HG03135 (cell line): Measurements from ENCODE around the gene ADCY9.

Source experiments
- ATAC-seq: cut with Tn5 transposase; IDR thresholded peaks from one replicate; pipeline ENCODE4 v1.9.1; 2021; ENCODE audit warnings: mild to moderate bottlenecking, moderate library complexity; ENCODE audit not compliant: unreplicated experiment

The ADCY9 gene

GRCh38 chr16:4124535-4125294 is 8.5 kb upstream of the ADCY9 start:
- ATAC-seq = no peak

GRCh38 chr16:4123616-4124300 is 7.5 kb upstream of the ADCY9 start:
- ATAC-seq = no peak

DNA sequence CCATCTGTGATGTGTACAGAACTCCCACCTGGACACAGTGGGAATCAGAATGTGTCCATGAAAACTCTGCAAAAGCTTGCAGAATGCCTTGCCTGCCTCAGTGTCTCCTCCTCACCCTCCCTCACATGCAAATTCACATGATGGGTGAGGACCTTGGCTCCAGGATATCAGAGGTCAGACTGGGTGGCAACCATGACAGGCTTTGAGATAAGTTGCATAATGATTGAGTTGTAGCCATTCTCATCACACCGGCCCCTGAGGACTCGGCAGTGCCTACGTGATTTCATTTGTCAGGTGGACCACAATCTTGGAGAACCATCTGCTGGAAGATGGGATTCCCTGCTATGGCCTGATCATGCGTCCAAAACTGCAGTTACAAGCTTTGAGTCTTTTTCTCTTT is 3.9 kb upstream of the ADCY9 start:
- no peak for ATAC-seq

DNA sequence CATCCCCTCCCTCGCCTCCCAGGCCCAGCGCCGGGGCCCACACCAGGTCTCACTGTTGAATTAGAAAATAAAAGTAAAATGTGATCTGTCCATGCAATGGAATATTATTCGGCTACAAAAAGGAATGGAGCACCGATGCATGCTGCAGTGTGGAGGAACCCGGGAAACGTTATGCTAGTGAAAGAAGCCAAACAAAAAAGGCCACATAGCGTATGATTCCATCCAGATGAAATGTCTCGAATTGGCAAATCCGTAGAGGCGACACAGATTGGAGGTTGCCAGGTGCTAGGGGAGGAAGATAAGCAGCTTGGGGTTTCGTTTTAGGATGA is 972 bp upstream of the ADCY9 start:
- no peak for ATAC-seq

DNA sequence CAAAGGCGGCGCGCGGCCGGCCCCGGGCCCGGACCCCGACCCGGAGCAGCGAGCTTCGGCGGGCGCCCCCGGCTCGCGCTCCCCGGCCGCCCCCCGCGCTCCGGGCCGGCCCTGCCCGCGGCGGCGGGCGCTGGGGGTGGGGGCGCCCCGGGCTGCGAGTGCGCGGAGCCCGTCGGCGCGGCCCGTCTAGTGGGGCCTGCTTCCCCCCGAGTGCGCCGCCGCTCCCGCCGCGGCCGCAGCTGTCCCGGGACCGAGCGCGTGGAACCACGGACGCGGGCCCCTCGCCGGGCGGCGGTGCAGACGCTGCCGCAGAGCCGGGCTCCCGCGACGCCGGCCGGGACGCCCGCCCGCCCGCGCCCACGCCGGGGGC is 308 bp downstream of the ADCY9 start:
- ATAC-seq = peak; percentile 25

GRCh38 chr16:4115209-4115948 is 863 bp downstream of the ADCY9 start:
- ATAC-seq = peak; percentile 31

DNA sequence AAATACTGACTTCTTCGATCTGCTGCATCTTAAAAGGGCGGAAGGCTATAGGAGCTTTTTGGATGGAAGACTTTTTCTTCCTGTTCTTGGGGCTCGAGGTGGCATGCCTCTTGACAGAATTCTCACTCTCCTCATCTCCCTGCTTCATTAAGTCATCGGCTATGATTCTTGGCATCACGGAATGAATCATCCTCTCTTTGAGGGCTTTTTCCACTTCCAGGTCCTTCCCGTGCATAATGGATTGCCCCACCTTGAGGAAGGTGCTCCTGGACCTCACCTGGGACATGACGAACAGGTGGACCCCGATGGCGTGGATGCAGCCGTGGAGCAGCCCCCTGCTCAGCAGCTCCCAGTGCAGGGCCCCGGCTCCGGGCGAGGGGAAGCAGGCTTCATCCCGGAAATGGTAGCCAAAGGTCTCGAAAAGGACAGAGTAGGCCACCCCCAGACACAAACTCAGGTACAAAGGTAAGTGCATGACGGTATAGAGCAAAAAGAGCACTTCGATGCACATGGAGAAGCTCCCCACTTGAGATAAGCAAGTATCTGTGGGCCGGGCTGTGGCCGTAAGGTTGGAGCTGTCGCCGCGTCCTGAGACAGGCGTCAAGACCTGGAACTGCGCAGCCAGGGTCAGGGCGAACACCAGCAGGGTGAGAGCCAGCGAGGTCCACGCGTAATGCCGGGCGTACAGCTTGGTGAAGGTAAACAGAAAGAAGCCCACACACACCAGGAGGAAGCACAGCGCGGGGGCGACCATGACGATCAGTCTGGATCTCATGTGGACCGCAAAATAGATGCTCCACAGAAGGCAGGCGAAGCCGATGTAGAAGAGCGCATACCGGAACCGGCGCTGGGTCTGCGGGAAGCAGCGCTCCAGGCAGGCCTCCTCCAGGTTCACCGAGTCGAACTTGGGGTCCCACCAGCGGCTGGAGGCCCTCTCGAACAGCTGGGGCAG is 1.7 kb downstream of the ADCY9 start:
- ATAC-seq = no peak

GRCh38 chr16:4113358-4114256 is 2.6 kb downstream of the ADCY9 start:
- no peak for ATAC-seq

DNA sequence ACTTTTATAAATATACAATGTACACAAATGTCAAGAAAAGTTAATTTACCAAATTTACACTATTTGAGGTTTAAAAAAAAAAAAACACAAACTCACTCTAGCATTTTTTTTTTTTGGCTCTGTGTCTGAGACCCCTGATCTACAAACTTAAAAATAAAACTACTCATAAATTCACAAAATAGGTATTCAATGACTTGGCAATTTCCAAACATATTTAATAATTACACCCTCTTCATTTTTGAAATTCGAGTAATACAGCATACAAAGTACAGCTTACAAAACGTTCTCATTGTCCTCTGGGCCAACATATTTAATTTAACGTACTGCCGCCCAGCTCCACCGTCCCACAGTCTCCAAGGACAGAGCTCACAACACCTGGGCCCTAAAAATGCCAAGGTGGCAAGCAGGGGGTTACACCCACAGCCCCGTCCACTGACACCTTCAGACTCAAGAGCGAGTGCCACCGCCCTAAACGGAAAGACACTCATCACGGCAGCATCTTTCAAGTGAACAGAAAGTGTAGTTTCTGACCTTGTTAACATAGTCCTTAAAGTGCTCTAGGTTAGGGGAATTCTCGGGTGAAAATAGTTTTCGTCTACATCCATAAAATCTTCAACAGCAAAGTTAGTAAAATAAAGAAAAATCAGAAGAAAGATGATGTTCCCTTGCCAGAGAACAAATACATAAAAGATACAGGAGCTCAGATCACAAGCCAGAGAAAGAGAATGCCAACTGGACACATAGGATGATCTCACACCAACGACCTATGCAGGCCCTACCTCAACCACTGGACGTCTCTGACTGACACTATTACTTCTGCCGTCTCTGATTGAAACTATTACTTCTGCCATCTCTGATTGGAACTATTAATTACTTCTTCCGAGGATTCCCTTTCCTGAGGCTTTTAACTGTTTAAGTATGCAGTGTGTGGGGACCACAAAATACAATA is 4.2 kb downstream of the ADCY9 start:
- no peak for ATAC-seq

- no peak for ATAC-seq
These were observed 5.6 kb downstream of the ADCY9 start for GRCh38 chr16:4110680-4111079.

- ATAC-seq = no peak
These were observed 6.2 kb downstream of the ADCY9 start for GRCh38 chr16:4110065-4110464.

- no peak for ATAC-seq
These were observed 6.9 kb downstream of the ADCY9 start for GRCh38 chr16:4109250-4109736.

- ATAC-seq = no peak
These were observed 9.7 kb downstream of the ADCY9 start for GRCh38 chr16:4106516-4106915.

DNA sequence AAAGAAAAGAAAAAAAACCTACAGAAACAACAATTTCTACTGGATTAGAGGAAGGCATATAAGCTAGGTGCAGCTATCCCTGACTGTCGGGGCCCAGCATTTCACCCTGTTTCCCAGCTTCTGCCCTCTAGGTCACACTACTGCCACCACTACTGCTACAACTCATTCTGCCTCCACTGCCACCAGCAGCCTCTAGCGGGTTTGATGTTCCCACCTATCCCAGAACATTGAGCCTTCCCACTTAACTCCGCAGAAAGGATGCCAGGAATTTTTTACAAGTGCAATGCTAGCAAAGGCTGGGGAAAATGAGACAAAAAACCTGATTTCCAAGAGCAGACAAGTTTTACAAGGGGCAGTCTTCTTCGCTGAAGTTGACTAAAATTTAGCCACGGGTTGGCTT is 10.4 kb downstream of the ADCY9 start:
- no peak for ATAC-seq

DNA sequence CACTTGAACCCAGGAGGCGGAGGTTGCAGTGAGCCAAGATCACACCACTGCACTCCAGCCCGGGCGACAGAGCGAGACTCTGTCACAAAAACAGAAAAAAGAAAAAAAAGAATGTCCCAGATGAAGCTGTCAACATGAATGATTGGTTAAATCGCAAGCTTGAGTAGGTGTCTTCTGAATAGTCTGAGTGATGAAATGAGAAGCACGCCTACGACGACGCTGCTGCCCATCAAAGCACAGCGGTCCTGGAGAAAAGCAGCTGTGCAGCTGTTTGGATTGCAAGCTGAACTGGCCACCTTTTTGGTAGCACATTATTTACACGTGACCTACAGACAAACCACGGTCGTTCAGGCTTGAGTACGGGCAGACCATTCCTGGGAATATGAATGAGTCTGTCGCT is 12.5 kb downstream of the ADCY9 start:
- no peak for ATAC-seq

GRCh38 chr16:4101421-4102219 is 14.6 kb downstream of the ADCY9 start:
- ATAC-seq = no peak

DNA sequence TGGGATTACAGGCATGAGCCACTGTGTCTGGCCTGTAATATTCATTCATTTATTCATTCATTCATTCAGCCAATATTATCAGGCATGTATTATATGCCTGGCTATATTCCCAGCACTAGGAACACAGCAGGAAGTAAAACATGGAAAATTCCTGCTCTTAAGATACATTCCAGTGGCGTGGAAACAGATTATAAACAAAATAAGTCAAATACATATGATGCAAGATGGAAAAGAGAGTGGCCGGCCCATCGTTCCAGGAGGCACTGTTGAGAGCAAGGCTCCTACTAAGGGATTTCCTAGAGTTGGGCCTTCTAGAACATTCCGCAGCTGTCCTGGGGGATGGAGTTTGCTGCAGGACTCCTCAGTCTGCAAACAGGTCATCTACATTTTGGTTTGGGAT is 17.7 kb downstream of the ADCY9 start:
- ATAC-seq = no peak

- no peak for ATAC-seq
These were observed 18.4 kb downstream of the ADCY9 start for GRCh38 chr16:4097826-4098240.
